HEK293 (cell line): ENCODE measurements around the gene MRPS27.
A peak's percentile ranks its signal among the peaks of the same experiment; 100 is the strongest.

Experiments used
- FEZF1 ChIP-seq: fragments of 450-650 bp; formaldehyde crosslinking; IDR thresholded peaks from 2 replicates; pipeline ENCODE4 v1.5.1; 2016; ENCODE audit warnings: missing biosample characterization, missing genetic modification characterization
- MEIS1 ChIP-seq: sonication (generic); formaldehyde crosslinking; IDR thresholded peaks from 2 replicates; pipeline ENCODE4 v1.8.1; 2022; ENCODE audit warnings: missing genetic modification reagents, mild to moderate bottlenecking, borderline replicate concordance
- MZF1 ChIP-seq: fragments of 450-650 bp; formaldehyde crosslinking; IDR thresholded peaks from 2 replicates; pipeline ENCODE4 v1.5.1; 2017; ENCODE audit warnings: missing biosample characterization, missing genetic modification characterization, borderline replicate concordance
- PBX3 ChIP-seq: sonication (generic); formaldehyde crosslinking; IDR thresholded peaks from 2 replicates; pipeline ENCODE4 v1.8.1; 2022; ENCODE audit warnings: mild to moderate bottlenecking, moderate library complexity, missing genetic modification reagents
- PRDM1 ChIP-seq: fragments of 450-650 bp; formaldehyde crosslinking; IDR thresholded peaks from 2 replicates; pipeline ENCODE4; 2016; ENCODE audit warnings: missing biosample characterization, missing genetic modification characterization
- SP2 ChIP-seq: fragments of 450-650 bp; formaldehyde crosslinking; IDR thresholded peaks from 2 replicates; pipeline ENCODE4 v1.5.1; 2016; ENCODE audit warnings: missing biosample characterization, missing genetic modification characterization
- SP7 ChIP-seq: fragments of 450-650 bp; formaldehyde crosslinking; IDR thresholded peaks from 2 replicates; pipeline ENCODE4 v1.5.1; 2016; ENCODE audit warnings: missing biosample characterization, missing genetic modification characterization
- TSHZ1 ChIP-seq: fragments of 450-650 bp; formaldehyde crosslinking; IDR thresholded peaks from 2 replicates; pipeline ENCODE4 v1.5.1; 2016; ENCODE audit warnings: missing biosample characterization, missing genetic modification characterization, borderline replicate concordance
- ZBTB10 ChIP-seq: fragments of 450-650 bp; formaldehyde crosslinking; IDR thresholded peaks from 2 replicates; pipeline ENCODE4 v1.5.1; 2016; ENCODE audit warnings: missing biosample characterization, missing genetic modification characterization
- ZBTB44 ChIP-seq: fragments of 450-650 bp; IDR thresholded peaks from 2 replicates; pipeline ENCODE4 v1.5.1; 2018; ENCODE audit warnings: missing biosample characterization, mild to moderate bottlenecking, missing genetic modification characterization
- ZIC2 ChIP-seq: fragments of 450-650 bp; formaldehyde crosslinking; IDR thresholded peaks from 2 replicates; pipeline ENCODE4 v1.5.1; 2016; ENCODE audit warnings: missing biosample characterization, missing genetic modification characterization
- ZNF23 ChIP-seq: fragments of 450-650 bp; formaldehyde crosslinking; IDR thresholded peaks from 2 replicates; pipeline ENCODE4 v1.5.1; 2016; ENCODE audit warnings: missing biosample characterization, missing genetic modification characterization, borderline replicate concordance
- ZNF350 ChIP-seq: fragments of 450-650 bp; formaldehyde crosslinking; IDR thresholded peaks from 2 replicates; pipeline ENCODE4 v1.5.0; 2017; ENCODE audit warnings: missing biosample characterization, mild to moderate bottlenecking, missing genetic modification characterization
- ZNF391 ChIP-seq: fragments of 450-650 bp; formaldehyde crosslinking; IDR thresholded peaks from 2 replicates; pipeline ENCODE4 v1.5.1; 2016; ENCODE audit warnings: low read depth, missing biosample characterization, missing genetic modification characterization, borderline replicate concordance
- ZNF416 ChIP-seq: fragments of 450-650 bp; formaldehyde crosslinking; IDR thresholded peaks from 2 replicates; pipeline ENCODE4 v1.5.1; 2016; ENCODE audit warnings: missing biosample characterization, missing genetic modification characterization
- ZNF501 ChIP-seq: fragments of 450-650 bp; formaldehyde crosslinking; IDR thresholded peaks from 2 replicates; pipeline ENCODE4 v1.5.1; 2016; ENCODE audit warnings: missing biosample characterization, missing genetic modification characterization
- ZNF580 ChIP-seq: fragments of 450-650 bp; formaldehyde crosslinking; IDR thresholded peaks from 2 replicates; pipeline ENCODE4 v1.5.1; 2016; ENCODE audit warnings: missing biosample characterization, missing genetic modification characterization
- ZNF629 ChIP-seq: fragments of 450-650 bp; formaldehyde crosslinking; IDR thresholded peaks from 2 replicates; pipeline ENCODE4 v1.5.1; 2017; ENCODE audit warnings: missing biosample characterization, missing genetic modification characterization
- ZNF639 ChIP-seq: fragments of 450-650 bp; formaldehyde crosslinking; IDR thresholded peaks from 2 replicates; pipeline ENCODE4 v1.5.1; 2016; ENCODE audit warnings: missing biosample characterization, missing genetic modification characterization
- ZNF830 ChIP-seq: fragments of 450-650 bp; IDR thresholded peaks from 2 replicates; pipeline ENCODE4 v1.5.0; 2018; ENCODE audit warnings: missing biosample characterization, missing genetic modification characterization, low read depth, mild to moderate bottlenecking, moderate library complexity
- ZSCAN23 ChIP-seq: fragments of 450-650 bp; formaldehyde crosslinking; IDR thresholded peaks from 2 replicates; pipeline ENCODE4 v1.5.1; 2016; ENCODE audit warnings: missing biosample characterization, missing genetic modification characterization
- ZSCAN4 ChIP-seq: fragments of 450-650 bp; formaldehyde crosslinking; IDR thresholded peaks from 2 replicates; pipeline ENCODE4 v1.5.1; 2017; ENCODE audit warnings: missing biosample characterization, missing genetic modification characterization
- ZSCAN5A ChIP-seq: fragments of 450-650 bp; formaldehyde crosslinking; IDR thresholded peaks from 2 replicates; pipeline ENCODE4 v1.5.1; 2016; ENCODE audit warnings: missing biosample characterization, missing genetic modification characterization

MRPS27 gene

GRCh38 chr5:72248410-72248981, 71.5 kb downstream of the MRPS27 start (continued):
- TF ChIP-seq ZSCAN4 (no peak), ZNF580 (tag by site-specific recombination) (no peak), ZNF23 (tag by site-specific recombination) (no peak), ZBTB10 (tag by site-specific recombination) (no peak), ZBTB44 (tag by site-specific recombination) (no peak), FEZF1 (tag by site-specific recombination) (peak; percentile 27; the same call in 1 of the 2 replicates), ZNF830 (tag by site-specific recombination) (no peak), ZIC2 (tag by site-specific recombination) (no peak), PBX3 (CRISPR knock-in tag) (no peak), ZNF391 (tag by site-specific recombination) (no peak), ZNF629 (tag by site-specific recombination) (peak; percentile 54; the same call in 1 of the 2 replicates), ZNF639 (tag by site-specific recombination) (peak; percentile 58; the same call in 1 of the 2 replicates), PRDM1 (tag by site-specific recombination) (peak; percentile 86), ZSCAN23 (tag by site-specific recombination) (no peak), MEIS1 (CRISPR knock-in tag) (no peak), SP7 (tag by site-specific recombination) (peak; percentile 33; the same call in 1 of the 2 replicates), ZSCAN5A (tag by site-specific recombination) (no peak), ZNF416 (tag by site-specific recombination) (no peak), TSHZ1 (tag by site-specific recombination) (no peak), ZNF350 (tag by site-specific recombination) (no peak), ZNF501 (tag by site-specific recombination) (no peak), MZF1 (tag by site-specific recombination) (peak; percentile 29; the same call in 1 of the 2 replicates), SP2 (tag by site-specific recombination) (no peak)
